ENCODE measurements around the gene IL1B.
"Not testable (repeated sequence)": the region's sequence is repeated elsewhere in the genome, so short reads cannot be mapped to it uniquely, and the experiment has no call there.

The IL1B gene

GRCh38 chr2:112870841-112871835 lies 34.6 kb upstream of the IL1B start:
- intact Hi-C loops (cut with micrococcal nuclease) = no loop called here
- peak overlapping the region; percentile 49 for H3K27ac Mint-ChIP-seq
- H3K36me3 Mint-ChIP-seq (ENCODE audit: low read depth) = no peaks in the 10 kb centered on the region
- H3K27me3 Mint-ChIP-seq = peaks cover 2% of the 10 kb centered on the region
- peaks cover 47% of the 10 kb centered on the region for H3K4me1 Mint-ChIP-seq (ENCODE audit: low read depth)
- H3K9me3 Mint-ChIP-seq = no peaks in the 10 kb centered on the region
- H3K4me3 Mint-ChIP-seq = peak overlapping the region; percentile 2

GRCh38 chr2:112869258-112869842 lies 32.8 kb upstream of the IL1B start:
- peaks cover 3% of the 10 kb centered on the region for H3K27me3 Mint-ChIP-seq
- peaks cover 57% of the 10 kb centered on the region for H3K4me1 Mint-ChIP-seq (ENCODE audit: low read depth)
- intact Hi-C loops (cut with micrococcal nuclease) = no loop called here
- H3K27ac Mint-ChIP-seq = peak overlapping the region; percentile 77
- no peaks in the 10 kb centered on the region for H3K9me3 Mint-ChIP-seq
- peak overlapping the region; percentile 17 for H3K4me3 Mint-ChIP-seq
- no peaks in the 10 kb centered on the region for H3K36me3 Mint-ChIP-seq (ENCODE audit: low read depth)

DNA sequence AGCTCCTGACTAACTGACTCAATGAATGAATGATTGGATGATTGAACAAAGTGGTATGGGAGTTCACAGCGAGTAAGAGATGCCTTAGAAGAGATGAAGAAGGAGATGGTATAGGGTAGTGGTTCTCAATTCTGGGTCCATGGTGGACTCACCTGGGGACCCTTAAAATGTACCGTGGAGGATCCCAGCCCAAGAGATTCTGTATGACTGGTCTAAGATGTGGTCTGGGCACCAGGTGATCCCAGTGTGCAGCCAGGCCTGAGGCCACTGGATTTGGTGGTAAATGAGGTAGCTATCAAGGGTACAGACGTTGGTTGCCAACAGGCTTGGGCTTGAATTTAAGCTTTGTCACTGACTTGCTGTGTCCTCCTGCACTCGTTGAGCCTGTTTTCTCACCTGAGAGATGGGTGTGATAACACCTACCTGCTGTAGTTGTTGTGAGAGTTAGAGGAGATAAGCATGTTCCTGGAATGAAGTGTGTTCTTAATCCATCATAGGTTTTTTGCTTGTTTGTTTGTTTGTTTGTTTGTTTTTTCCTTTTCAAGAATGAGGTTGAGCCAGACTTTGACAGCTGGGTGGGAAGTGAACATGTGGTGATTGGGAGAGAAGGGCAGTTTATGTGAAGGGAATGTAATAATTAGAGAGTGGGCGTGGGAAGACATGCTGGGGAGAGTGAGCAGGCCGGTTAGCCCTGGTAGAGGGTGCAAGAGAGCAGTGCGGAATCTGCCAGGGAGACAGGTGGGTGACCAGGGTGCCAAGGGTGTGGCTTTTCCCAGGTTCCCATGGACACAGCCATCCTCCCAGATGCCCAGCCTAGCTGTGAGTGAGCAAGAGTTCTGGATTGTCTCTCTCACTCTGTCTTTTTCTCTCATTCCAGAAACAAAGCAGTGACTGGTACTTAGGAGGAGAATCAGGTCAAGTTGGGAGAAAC lies 31.4 kb upstream of the IL1B start:
- peak overlapping the region; percentile 77 for H3K27ac Mint-ChIP-seq
- H3K4me3 Mint-ChIP-seq = no peak overlapping the region
- no peaks in the 10 kb centered on the region for H3K36me3 Mint-ChIP-seq (ENCODE audit: low read depth)
- H3K9me3 Mint-ChIP-seq = peaks cover 2% of the 10 kb centered on the region
- intact Hi-C loops (cut with micrococcal nuclease) = no loop called here
- H3K4me1 Mint-ChIP-seq (ENCODE audit: low read depth) = peaks cover 57% of the 10 kb centered on the region
- peaks cover 3% of the 10 kb centered on the region for H3K27me3 Mint-ChIP-seq

DNA sequence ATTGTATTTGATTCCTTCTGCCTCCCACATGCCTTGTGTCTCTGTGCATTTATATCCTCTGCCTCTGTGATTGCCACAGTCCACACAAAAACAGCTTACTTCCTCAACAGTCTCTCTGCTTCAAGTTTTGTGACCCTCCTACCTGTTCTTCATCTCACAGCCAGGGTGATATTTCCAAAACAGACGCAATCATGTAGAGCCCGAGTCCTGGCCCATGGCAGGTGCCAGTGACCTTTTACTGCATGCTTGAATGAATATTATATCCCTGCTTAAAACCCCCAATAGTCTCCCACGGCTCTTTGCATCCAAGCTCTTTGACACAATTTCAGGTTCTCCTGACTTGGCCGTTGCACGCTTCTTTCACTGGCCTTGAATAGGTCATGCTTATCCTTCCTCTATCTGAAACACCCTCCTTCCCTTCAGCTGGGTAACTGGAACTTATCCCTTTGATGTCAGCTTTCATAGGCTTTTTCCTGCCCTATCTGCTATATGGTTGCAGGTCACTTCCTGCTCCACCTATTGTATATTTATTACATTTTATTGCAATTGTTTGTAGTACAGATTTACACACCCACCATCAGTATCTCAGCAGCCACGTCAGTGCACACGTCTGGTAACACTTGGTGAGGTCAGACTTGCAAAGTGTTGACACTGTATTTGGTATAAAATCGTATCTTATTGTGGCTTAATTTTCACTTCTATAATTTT lies 29.7 kb upstream of the IL1B start:
- peaks cover 48% of the 10 kb centered on the region for H3K4me1 Mint-ChIP-seq (ENCODE audit: low read depth)
- no peak overlapping the region for H3K4me3 Mint-ChIP-seq
- H3K27me3 Mint-ChIP-seq = peaks cover 3% of the 10 kb centered on the region
- no peak overlapping the region for H3K27ac Mint-ChIP-seq
- H3K36me3 Mint-ChIP-seq (ENCODE audit: low read depth) = no peaks in the 10 kb centered on the region
- intact Hi-C loops (cut with micrococcal nuclease) = no loop called here
- H3K9me3 Mint-ChIP-seq = peaks cover 14% of the 10 kb centered on the region

DNA sequence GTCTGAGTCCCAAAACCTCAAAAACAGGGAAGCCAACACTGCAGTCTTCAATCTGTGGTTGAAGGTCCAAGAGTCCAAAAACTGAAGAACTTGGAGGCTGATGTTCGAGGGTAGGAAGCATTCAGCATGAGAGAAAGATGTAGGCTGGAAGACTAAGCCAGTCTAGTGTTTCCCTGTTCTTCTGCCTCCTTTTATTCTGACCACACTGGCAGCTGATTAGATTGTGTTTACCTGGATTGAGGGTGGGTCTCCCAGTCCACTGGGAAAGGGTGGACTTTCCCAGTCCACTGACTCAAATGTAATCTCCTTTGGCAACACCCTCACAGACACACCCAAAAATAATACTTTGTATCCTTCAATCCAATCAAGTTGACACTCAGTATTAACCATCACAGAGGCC lies 27.5 kb upstream of the IL1B start:
- peaks cover 32% of the 10 kb centered on the region for H3K4me1 Mint-ChIP-seq (ENCODE audit: low read depth)
- H3K27ac Mint-ChIP-seq = no peak overlapping the region
- H3K4me3 Mint-ChIP-seq = no peak overlapping the region
- peaks cover 3% of the 10 kb centered on the region for H3K27me3 Mint-ChIP-seq
- peaks cover 25% of the 10 kb centered on the region for H3K9me3 Mint-ChIP-seq
- no peaks in the 10 kb centered on the region for H3K36me3 Mint-ChIP-seq (ENCODE audit: low read depth)
- intact Hi-C loops (cut with micrococcal nuclease) = no loop called here

DNA sequence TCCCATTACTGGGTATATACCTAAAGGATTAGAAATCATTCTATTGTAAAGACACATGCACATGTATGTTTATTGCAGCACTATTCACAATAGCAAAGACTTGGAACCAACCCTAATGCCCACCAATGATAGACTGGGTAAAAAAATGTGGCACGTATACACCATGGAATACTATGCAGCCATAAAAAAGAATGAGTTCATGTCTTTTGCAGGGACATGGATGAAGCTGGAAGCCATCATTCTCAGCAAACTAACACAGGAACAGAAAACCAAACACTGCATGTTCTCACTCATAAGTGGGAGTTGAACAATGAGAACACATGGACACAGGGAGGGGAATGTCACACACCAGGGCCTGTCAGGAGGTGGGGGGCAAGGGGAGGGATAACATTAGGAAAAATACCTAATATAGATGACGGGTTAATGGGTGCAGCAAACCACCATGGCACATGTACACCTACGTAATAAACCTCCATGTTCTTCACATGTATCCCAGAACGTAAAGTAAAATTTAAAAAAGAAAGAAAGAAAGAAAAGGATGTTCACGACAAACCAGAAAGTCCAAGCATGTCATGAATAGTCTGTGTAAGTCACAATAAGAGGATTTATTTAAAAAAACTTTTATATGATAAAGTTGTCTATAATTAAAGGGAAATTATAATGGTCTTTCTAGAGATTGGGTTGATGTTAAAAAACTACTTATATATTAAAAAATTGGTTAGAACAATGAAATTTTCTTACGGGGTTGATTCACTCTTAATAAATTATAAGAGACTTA lies 23.0 kb upstream of the IL1B start:
- H3K36me3 Mint-ChIP-seq (ENCODE audit: low read depth); H3K27ac Mint-ChIP-seq; H3K4me1 Mint-ChIP-seq (ENCODE audit: low read depth); H3K27me3 Mint-ChIP-seq; H3K4me3 Mint-ChIP-seq; intact Hi-C loops (cut with micrococcal nuclease): not testable (repeated sequence)
- peaks cover 40% of the 10 kb centered on the region for H3K9me3 Mint-ChIP-seq

DNA sequence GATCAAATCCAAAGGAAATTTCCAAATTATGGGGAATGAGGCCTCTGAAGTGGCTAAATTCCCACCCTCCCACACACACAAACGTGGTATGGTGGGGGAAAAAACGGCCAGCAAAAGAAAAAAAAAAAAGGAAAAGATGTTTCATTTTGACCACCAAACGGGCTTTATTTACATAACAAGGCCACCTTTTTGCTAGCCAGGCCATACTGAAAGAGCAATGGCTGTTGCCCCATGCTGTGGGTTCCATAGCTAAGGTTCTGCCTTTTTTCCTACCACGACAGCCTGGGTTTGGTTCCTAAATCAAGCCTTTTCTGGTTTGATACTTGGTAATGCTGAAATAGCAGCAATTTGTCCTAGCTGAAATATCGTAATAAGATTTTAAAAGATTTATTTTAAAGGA lies 14.0 kb upstream of the IL1B start:
- Mint-ChIP-seq H3K36me3 (ENCODE audit: low read depth) (no peaks in the 10 kb centered on the region), H3K4me1 (ENCODE audit: low read depth) (peaks cover 39% of the 10 kb centered on the region), H3K27me3 (peaks cover 5% of the 10 kb centered on the region), H3K4me3 (no peak overlapping the region), H3K9me3 (no peaks in the 10 kb centered on the region), H3K27ac (no peak overlapping the region)
- intact Hi-C loops (cut with micrococcal nuclease) = no loop called here

DNA sequence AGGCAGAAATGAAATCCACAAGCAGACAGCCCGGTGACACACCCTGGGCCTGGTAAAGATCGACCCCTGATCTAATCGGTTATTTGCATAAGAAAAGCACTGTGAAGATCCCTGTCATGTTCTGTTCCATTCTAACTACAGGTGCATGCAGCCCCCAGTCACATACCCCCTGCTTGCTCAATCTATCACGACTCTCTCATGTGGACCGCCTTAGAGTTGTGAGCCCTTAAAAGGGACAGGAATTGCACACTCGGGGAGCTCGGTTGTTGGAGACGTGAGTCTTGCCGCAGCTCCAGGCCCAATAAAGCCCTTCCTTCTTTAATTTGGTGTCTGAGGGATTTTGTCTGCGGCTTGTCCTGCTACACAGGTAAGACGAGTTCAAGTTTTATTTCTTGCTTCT lies 13.4 kb upstream of the IL1B start:
- H3K27ac Mint-ChIP-seq = no peak overlapping the region
- intact Hi-C loops (cut with micrococcal nuclease) = no loop called here
- H3K4me1 Mint-ChIP-seq (ENCODE audit: low read depth) = peaks cover 44% of the 10 kb centered on the region
- H3K36me3 Mint-ChIP-seq (ENCODE audit: low read depth) = no peaks in the 10 kb centered on the region
- H3K27me3 Mint-ChIP-seq = peaks cover 5% of the 10 kb centered on the region
- H3K4me3 Mint-ChIP-seq = no peak overlapping the region
- no peaks in the 10 kb centered on the region for H3K9me3 Mint-ChIP-seq

- intact Hi-C loops (cut with micrococcal nuclease) = no loop called here
- Mint-ChIP-seq H3K4me3 (no peak overlapping the region), H3K27me3 (peaks cover 5% of the 10 kb centered on the region), H3K9me3 (no peaks in the 10 kb centered on the region), H3K4me1 (ENCODE audit: low read depth) (peaks cover 48% of the 10 kb centered on the region), H3K27ac (no peak overlapping the region), H3K36me3 (ENCODE audit: low read depth) (no peaks in the 10 kb centered on the region)
Measured at GRCh38 chr2:112848833-112849232, 12.3 kb upstream of the IL1B start.

DNA sequence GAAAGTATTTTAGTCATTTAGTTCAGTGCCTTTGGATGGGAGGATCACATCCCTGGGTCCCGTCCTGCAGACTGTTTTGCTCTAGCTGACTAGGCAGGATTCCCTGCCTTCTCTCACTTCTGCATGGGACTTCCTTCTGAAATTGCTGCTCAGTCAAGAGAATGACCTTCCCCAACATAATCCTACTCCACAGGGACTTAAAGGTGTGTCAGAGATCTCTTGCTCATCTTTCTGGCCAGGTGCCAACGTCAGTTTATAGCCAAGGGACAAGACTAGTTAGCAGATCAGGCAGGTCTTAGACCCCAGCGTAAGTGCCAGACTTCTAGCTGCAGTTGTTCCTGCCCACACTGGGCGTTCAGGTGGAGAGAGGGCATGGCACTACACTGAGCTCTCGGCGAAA lies 9.5 kb upstream of the IL1B start:
- no peaks in the 10 kb centered on the region for H3K9me3 Mint-ChIP-seq
- H3K27ac Mint-ChIP-seq = peak overlapping the region; percentile 28
- peaks cover 5% of the 10 kb centered on the region for H3K27me3 Mint-ChIP-seq
- no peaks in the 10 kb centered on the region for H3K36me3 Mint-ChIP-seq (ENCODE audit: low read depth)
- H3K4me3 Mint-ChIP-seq = no peak overlapping the region
- peaks cover 70% of the 10 kb centered on the region for H3K4me1 Mint-ChIP-seq (ENCODE audit: low read depth)
- intact Hi-C loops (cut with micrococcal nuclease) = no loop called here

GRCh38 chr2:112843836-112844235 lies 7.3 kb upstream of the IL1B start:
- Mint-ChIP-seq H3K4me1 (ENCODE audit: low read depth) (peaks cover 78% of the 10 kb centered on the region), H3K27ac (no peak overlapping the region), H3K4me3 (no peak overlapping the region), H3K27me3 (peaks cover under 1% of the 10 kb centered on the region), H3K36me3 (ENCODE audit: low read depth) (no peaks in the 10 kb centered on the region), H3K9me3 (no peaks in the 10 kb centered on the region)
- intact Hi-C loops (cut with micrococcal nuclease) = no loop called here

- intact Hi-C loops (cut with micrococcal nuclease) = no loop called here
- peak overlapping the region; percentile 21 for H3K27ac Mint-ChIP-seq
Measured at GRCh38 chr2:112843288-112843687, 6.7 kb upstream of the IL1B start.

More at GRCh38 chr2:112843288-112843687, 6.7 kb upstream of the IL1B start:
- peaks cover 2% of the 10 kb centered on the region for H3K27me3 Mint-ChIP-seq
- H3K36me3 Mint-ChIP-seq (ENCODE audit: low read depth) = no peaks in the 10 kb centered on the region
- H3K4me3 Mint-ChIP-seq = no peak overlapping the region
- H3K9me3 Mint-ChIP-seq = no peaks in the 10 kb centered on the region
- peaks cover 79% of the 10 kb centered on the region for H3K4me1 Mint-ChIP-seq (ENCODE audit: low read depth)

All from dendritic cell treated with granulocyte-macrophage colony-stimulating factor and Interleukin-4, amounts not matched to agents 40 ng/mL and 50 ng/mL, for 4 days (primary cell).